K562 (cell line): ENCODE data around the gene FGF14. TPM values are rescaled to one million over a fixed set of nuclear protein-coding genes. Genes with fewer than 3 reads are reported as not detected.

ENCODE experiments used
- ATAC-seq: fragments of 200-7000 bp; cut with Tn5 transposase; 3 replicates; pipeline ENCODE4 v1.9.1; 2020; ENCODE audit warnings: moderate library complexity
- BruUV-seq: library from RNA; stranded (reverse); fragments of 400-500 nt; replicated peaks from 2 replicates; lab custom pipeline; 2021; lab: Mats Ljungman, UMichigan
- CTCF ChIA-PET: fragments of 300-600 bp; formaldehyde crosslinking; extraction: SDS; loops from one replicate; lab custom pipeline; 2021; ENCODE audit warnings: low intra/inter-chr PET ratio; lab: Yijun Ruan, JAX
- POLR2A ChIA-PET: fragments of 300-600, 350-650 bp; sonication (Branson Sonifier 250); formaldehyde crosslinking; extraction: SDS; loops from one replicate; lab custom pipeline; 2021; ENCODE audit warnings: antibody characterized with exemption, inconsistent platforms; lab: Yijun Ruan, JAX
- DNase-seq, 4 experiments: peaks; one replicate each; pipeline versions ENCODE4 v3.0.0 to v3.0.0-alpha.2; 2011 to 2018; ENCODE audit warnings: low spot score in 3 of 4, mixed read lengths in 3 of 4; ENCODE audit errors: extremely low read depth in 1 of 4
- FAIRE-seq: peaks from 2 replicates; lab custom pipeline; 2011; peaks lifted over from hg19 to GRCh38; lab: Jason Lieb, UNC
- H2AFZ ChIP-seq: 2 replicates; pipeline ENCODE4 v1.6.0; 2011; ENCODE audit warnings: low read depth, low read length, control low read depth, inconsistent platforms
- H3K27ac ChIP-seq: fragments of 200-600 bp; 3 replicates; pipeline ENCODE4 v1.8.0; 2011; ENCODE audit warnings: low read depth, mild to moderate bottlenecking, control low read depth, inconsistent platforms, low read length, moderate library complexity, mixed read lengths; ENCODE audit errors: extremely low read depth
- H3K27me3 ChIP-seq, 2 experiments: fragments of 300-600 bp in 1 of 2; 2 replicates in 1 of 2; 3 replicates in 1 of 2; pipeline versions ENCODE4 v1.6.0 to v1.8.0; 2011; ENCODE audit warnings: inconsistent platforms in 2 of 2, low read length in 2 of 2, mild to moderate bottlenecking in 1 of 2, mixed read lengths in 1 of 2, moderate library complexity in 1 of 2; ENCODE audit not compliant: control insufficient read depth in 2 of 2, insufficient read depth in 2 of 2
- H3K36me3 ChIP-seq: fragments of 300-600 bp; 3 replicates; pipeline ENCODE4 v1.8.0; 2011; ENCODE audit warnings: mild to moderate bottlenecking, low read length, inconsistent platforms; ENCODE audit not compliant: control insufficient read depth, insufficient read depth
- H3K4me1 ChIP-seq, 2 experiments: fragments of 200-600 bp in 1 of 2; replicated peaks in 1 of 2; 2 replicates in 1 of 2; 3 replicates in 1 of 2; pipeline versions ENCODE4 v1.5.1 to v1.8.0; 2011; ENCODE audit warnings: inconsistent platforms in 2 of 2, low read length in 2 of 2, mild to moderate bottlenecking in 1 of 2, mixed read lengths in 1 of 2, moderate library complexity in 1 of 2; ENCODE audit not compliant: control insufficient read depth in 2 of 2, insufficient read depth in 2 of 2
- H3K4me2 ChIP-seq: 2 replicates; pipeline ENCODE4 v1.6.1; 2011; ENCODE audit warnings: low read length, control low read depth, inconsistent platforms, mixed read lengths; ENCODE audit not compliant: insufficient read depth
- H3K4me3 ChIP-seq: fragments of 200-600 bp; sonication (generic), shearing (Covaris generic); 2 replicates; pipeline ENCODE4 v1.5.1; 2016; ENCODE audit warnings: control low read depth, inconsistent platforms
- H3K79me2 ChIP-seq: fragments of 200-600 bp; 3 replicates; pipeline ENCODE4 v1.8.0; 2011; ENCODE audit warnings: low read length, inconsistent platforms; ENCODE audit not compliant: control insufficient read depth, insufficient read depth
- H3K9ac ChIP-seq, 2 experiments: 2 replicates each; pipeline versions ENCODE4 v1.6.0 to v1.6.1; 2011; ENCODE audit warnings: low read depth in 2 of 2, low read length in 2 of 2, control low read depth in 1 of 2, inconsistent platforms in 1 of 2, mild to moderate bottlenecking in 1 of 2, mixed read lengths in 1 of 2; ENCODE audit not compliant: insufficient read depth in 1 of 2
- H3K9me1 ChIP-seq: one replicate; pipeline ENCODE4 v1.6.0; 2011; ENCODE audit warnings: inconsistent platforms, mild to moderate bottlenecking, low read length, moderate library complexity; ENCODE audit not compliant: control insufficient read depth, insufficient read depth
- H3K9me3 ChIP-seq: replicated peaks from 2 replicates; pipeline ENCODE4 v1.5.1; 2011; ENCODE audit warnings: low read depth, low read length, inconsistent platforms; ENCODE audit not compliant: control insufficient read depth, insufficient read depth
- H4K20me1 ChIP-seq: replicated peaks from 2 replicates; pipeline ENCODE4 v1.6.1; 2011; ENCODE audit warnings: low read length, inconsistent platforms, mixed read lengths; ENCODE audit not compliant: control insufficient read depth, insufficient read depth
- ADNP ChIP-seq: fragments of 200-800 bp; sonication (Bioruptor generic); IDR thresholded peaks from 2 replicates; pipeline ENCODE4 v1.6.1; 2016; ENCODE audit warnings: missing genetic modification characterization, missing compliant biosample characterization
- C11orf30 ChIP-seq: fragments of 450-650 bp; IDR thresholded peaks from 2 replicates; pipeline ENCODE4 v1.6.1; 2016; ENCODE audit warnings: low read depth, mild to moderate bottlenecking
- LARP7 ChIP-seq: fragments of 450-650 bp; IDR thresholded peaks from 2 replicates; pipeline ENCODE4 v1.6.1; 2016
- MITF ChIP-seq: IDR thresholded peaks from 2 replicates; pipeline ENCODE4 v1.6.1; 2014; ENCODE audit warnings: antibody characterized with exemption
- MYBL2 ChIP-seq, 2 experiments: fragments of 450-650 bp in 1 of 2; sonication (generic) in 1 of 2; formaldehyde crosslinking in 1 of 2; IDR thresholded peaks; 2 replicates each; pipeline versions ENCODE4 v1.6.1 to v1.8.1; 2017 to 2022; ENCODE audit warnings: borderline replicate concordance in 1 of 2, inconsistent platforms in 1 of 2, low read depth in 1 of 2, mild to moderate bottlenecking in 1 of 2, missing genetic modification reagents in 1 of 2, moderate library complexity in 1 of 2
- POLR2AphosphoS2 ChIP-seq: IDR thresholded peaks from 2 replicates; pipeline ENCODE4 v1.6.1; 2012; ENCODE audit warnings: low read length, improper control_type of control experiment
- PYGO2 ChIP-seq: fragments of 450-650 bp; IDR thresholded peaks from 2 replicates; pipeline ENCODE4 v1.6.1; 2016; ENCODE audit warnings: mild to moderate bottlenecking, missing genetic modification characterization, moderate library complexity, missing compliant biosample characterization
- WGBS: fragments of 100-300 bp; shearing (Covaris generic); methylation state at CpG from one replicate; pipeline ENCODE4 v1.1.6; 2016; ENCODE audit warnings: low coverage, mixed read lengths; ENCODE audit not compliant: insufficient coverage; ENCODE audit errors: missing lambda C conversion rate; 5-methylcytosine and 5-hydroxymethylcytosine counted together
- in situ Hi-C: fragments of 300-500 bp; cut with MboI; formaldehyde crosslinking; loops from 4 replicates; pipeline ENCODE4 v1.15.0; 2018; ENCODE audit warnings: inconsistent platforms, mixed read lengths
- intact Hi-C: fragments of 100-400 bp; cut with micrococcal nuclease; formaldehyde crosslinking; loops from 2 replicates; pipeline ENCODE4 v1.14.2; 2022
- polyA plus RNA-seq, 8 experiments: library from polyadenylated mRNA; depleted of rRNA in 4 of 8; stranded (reverse) in 5 of 8; unstranded in 3 of 8; fragments of >200 nt; fragmentation: Nextera tagmentation in 2 of 8; fragmentation: Illumina TruSeq in 1 of 8; extraction: Ambion mirVana in 2 of 8; extraction: Trizol in 1 of 8; gene quantifications; 2 replicates each; pipeline versions ENCODE4 v1.2.1 to v1.2.3, GENCODE V29; 2011 to 2014; ENCODE audit warnings: inconsistent platforms in 1 of 8, missing spikeins in 1 of 8
- total RNA-seq, 7 experiments: library from RNA; depleted of rRNA in 6 of 7; stranded (reverse); fragments of >200 nt in 6 of 7; fragmentation: Illumina TruSeq in 2 of 7; extraction: Trizol in 2 of 7; gene quantifications; 2 replicates each; pipeline versions ENCODE4 v1.2.1 to v1.2.3, GENCODE V29; 2011 to 2021; ENCODE audit warnings: low replicate concordance in 1 of 7

The FGF14 gene
- total and polyA plus RNA-seq, 9 of the 15 experiments (the other 6 are each of a cell fraction or from before 2014, with no cell fraction given) = not detected

GRCh38 chr13:101845245-101846020 lies 556.4 kb downstream of the FGF14 start:
- 0% methylated on average over 4 of the region's 4 CpGs for WGBS
- H3K4me1 ChIP-seq = no peaks in the 10 kb centered on the region
- FAIRE-seq (no peak), DNase-seq (no peak), ATAC-seq (no peak)
- H3K9me3 ChIP-seq = no peaks in the 10 kb centered on the region
- no peak overlapping the region for H3K4me3 ChIP-seq
- no peaks in the 10 kb centered on the region for H3K9me1 ChIP-seq
- no peak overlapping the region for H3K4me2 ChIP-seq
- H3K27me3 ChIP-seq = no peaks in the 10 kb centered on the region
- no peaks in the 10 kb centered on the region for H4K20me1 ChIP-seq
- no TSS peak for BruUV-seq
- ChIA-PET CTCF (no interaction called here), POLR2A (no interaction called here)
- H3K79me2 ChIP-seq = no peaks in the 10 kb centered on the region
- in situ Hi-C loops (no loop called here), intact Hi-C loops (no loop called here)
- H2AFZ ChIP-seq = no peak overlapping the region
- H3K36me3 ChIP-seq = no peaks in the 10 kb centered on the region
- H3K9ac ChIP-seq = no peak overlapping the region
- TF ChIP-seq MITF (no peak), POLR2AphosphoS2 (no peak), MYBL2 (IDR thresholded peaks at IDR 0.05; ENCODE audit: low read depth) (no peak), MYBL2 (CRISPR knock-in tag; IDR thresholded peaks at IDR 0.05; ENCODE audit: borderline replicate concordance) (no peak), PYGO2 (tag) (no peak), LARP7 (no peak), ADNP (tag) (no peak), C11orf30 (no peak)
- H3K27ac ChIP-seq = no peak overlapping the region
